GM18868 (cell line): ENCODE measurements around the gene MRPS15.

Experiments
- ATAC-seq: cut with Tn5 transposase; IDR thresholded peaks from one replicate; pipeline ENCODE4 v1.9.1; 2021; ENCODE audit warnings: mild to moderate bottlenecking, moderate library complexity; ENCODE audit not compliant: unreplicated experiment

The MRPS15 gene

DNA sequence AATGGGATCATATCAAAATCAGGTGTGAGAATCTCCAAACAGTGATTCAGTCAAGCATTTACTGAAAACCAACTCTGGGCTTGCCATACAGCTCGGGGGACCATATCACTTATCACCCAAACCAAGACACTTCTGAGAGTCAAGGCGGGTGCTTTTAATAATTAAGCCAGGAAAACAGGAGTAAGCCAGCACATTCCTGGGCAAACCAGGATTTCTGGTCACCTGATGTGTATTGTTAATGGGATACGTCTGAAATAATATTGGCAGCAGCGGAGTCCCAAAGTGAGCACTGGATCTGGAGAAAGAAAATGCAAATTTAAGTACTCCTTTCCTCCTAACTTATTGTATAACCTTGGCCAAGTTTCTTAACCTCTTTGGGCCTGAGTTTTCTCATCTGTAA, 31.6 kb downstream of the MRPS15 start:
- no peak for ATAC-seq

- ATAC-seq = no peak
Observed at GRCh38 chr1:36425791-36426190, 38.4 kb downstream of the MRPS15 start.

- ATAC-seq = no peak
Observed at GRCh38 chr1:36421649-36422048, 42.5 kb downstream of the MRPS15 start.

GRCh38 chr1:36420836-36421317, 43.3 kb downstream of the MRPS15 start:
- peak; percentile 47 for ATAC-seq

DNA sequence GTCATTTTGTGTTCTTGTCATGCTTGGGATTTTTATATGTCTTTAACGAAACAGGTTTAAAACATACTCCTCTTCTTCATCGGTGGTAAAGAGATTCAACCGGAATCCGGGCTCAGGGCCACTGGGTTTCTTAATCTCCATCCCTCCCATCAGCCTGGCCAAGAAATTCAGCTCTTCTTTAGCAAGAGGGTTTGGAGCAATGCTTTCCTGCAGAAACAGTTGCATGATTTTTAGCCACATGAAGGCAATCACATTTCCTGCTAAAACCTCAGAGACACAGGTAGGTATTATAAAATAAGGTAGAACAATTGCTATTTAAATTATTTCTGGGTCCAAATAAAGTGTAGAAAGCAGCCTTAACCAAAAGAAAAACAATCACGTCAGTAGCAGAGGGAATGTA, 43.8 kb downstream of the MRPS15 start:
- no peak for ATAC-seq

DNA sequence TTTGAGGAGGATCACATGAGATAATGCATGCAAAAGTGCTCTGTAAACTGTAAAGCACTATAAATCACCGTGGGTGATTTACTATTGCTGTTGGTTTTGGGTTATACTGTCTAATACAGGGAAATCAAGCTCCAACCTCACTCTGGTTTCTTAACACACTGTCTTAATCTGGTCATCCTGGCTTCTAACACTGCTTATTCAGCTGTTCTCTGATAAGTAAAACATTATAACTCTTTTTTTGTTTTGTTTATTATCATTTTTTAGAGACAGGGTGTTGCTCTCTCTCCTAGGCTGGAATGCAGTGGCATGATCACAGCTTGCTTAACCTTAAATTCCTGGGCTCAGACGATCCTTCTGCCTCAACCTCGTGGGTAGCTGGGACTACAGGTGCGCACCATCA, 44.6 kb downstream of the MRPS15 start:
- no peak for ATAC-seq

GRCh38 chr1:36419140-36419539, 45.0 kb downstream of the MRPS15 start:
- no peak for ATAC-seq

DNA sequence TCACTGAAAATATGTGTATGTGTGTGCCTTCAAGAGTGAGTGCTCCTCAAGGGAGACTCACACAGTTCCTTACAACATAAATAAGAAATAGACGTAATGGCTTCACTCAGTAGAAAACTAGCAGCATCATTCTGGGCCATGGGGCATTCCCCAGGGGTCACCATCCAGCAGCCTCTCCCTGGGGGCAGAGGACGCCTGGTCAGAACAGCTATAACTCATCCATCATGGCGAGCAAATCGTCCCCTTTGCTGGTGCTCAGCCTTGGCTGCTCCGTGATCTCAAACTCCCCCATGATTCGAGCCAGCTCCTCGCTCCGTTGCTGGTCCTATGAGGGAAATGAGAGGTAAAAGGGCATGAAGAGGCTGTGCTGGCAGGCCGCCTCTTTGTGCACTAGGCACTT, 46.3 kb downstream of the MRPS15 start:
- no peak for ATAC-seq

DNA sequence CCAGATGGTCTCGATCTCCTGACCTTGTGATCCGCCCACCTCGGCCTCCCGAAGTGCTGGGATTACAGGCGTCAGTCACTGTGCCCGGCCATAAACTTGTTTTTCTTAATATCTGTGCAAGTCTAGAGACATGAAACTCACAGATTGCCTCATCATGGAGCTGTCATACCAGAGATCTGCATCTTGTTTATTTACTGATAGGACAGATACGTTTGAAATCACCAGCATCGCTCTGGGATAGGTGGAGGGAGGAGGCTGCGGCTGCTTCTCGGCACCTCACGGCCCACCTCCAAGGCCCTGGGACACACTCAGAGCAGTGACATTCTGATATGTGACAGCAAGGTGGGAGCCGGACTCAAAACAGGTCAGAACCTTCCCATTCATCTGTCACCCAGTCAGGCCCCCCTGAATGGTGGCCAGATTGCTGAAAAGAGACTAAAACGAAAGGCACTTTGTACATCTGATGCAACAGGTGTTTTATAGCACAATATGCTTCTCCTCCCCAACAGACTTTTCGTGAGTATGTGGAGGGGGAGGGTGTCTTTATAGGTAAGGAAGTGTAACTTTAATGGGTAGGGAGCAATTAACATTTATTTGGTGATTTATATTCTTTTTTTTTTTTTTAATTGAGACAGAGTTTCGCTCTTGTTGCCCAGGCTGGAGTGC, 48.4 kb downstream of the MRPS15 start:
- ATAC-seq = no peak

DNA sequence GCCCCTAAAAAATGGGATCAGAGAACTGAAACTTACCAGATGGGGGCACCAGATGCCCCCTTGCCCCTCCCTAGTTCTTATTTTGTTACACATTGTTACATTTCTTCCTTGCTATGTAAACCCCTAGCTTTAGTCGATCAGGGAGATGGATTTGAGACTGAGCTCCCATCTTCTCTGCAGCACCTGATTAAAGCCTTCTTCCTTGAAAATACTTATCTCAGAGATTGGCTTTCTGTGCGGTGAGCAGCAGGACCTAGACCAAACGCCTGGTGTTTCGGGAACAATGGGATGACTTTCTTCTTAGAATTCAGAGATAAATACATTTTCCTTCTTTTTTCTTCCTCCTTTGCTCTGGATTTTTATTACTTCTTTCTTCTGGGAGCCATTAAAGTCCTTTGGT, 49.8 kb downstream of the MRPS15 start:
- ATAC-seq = no peak

DNA sequence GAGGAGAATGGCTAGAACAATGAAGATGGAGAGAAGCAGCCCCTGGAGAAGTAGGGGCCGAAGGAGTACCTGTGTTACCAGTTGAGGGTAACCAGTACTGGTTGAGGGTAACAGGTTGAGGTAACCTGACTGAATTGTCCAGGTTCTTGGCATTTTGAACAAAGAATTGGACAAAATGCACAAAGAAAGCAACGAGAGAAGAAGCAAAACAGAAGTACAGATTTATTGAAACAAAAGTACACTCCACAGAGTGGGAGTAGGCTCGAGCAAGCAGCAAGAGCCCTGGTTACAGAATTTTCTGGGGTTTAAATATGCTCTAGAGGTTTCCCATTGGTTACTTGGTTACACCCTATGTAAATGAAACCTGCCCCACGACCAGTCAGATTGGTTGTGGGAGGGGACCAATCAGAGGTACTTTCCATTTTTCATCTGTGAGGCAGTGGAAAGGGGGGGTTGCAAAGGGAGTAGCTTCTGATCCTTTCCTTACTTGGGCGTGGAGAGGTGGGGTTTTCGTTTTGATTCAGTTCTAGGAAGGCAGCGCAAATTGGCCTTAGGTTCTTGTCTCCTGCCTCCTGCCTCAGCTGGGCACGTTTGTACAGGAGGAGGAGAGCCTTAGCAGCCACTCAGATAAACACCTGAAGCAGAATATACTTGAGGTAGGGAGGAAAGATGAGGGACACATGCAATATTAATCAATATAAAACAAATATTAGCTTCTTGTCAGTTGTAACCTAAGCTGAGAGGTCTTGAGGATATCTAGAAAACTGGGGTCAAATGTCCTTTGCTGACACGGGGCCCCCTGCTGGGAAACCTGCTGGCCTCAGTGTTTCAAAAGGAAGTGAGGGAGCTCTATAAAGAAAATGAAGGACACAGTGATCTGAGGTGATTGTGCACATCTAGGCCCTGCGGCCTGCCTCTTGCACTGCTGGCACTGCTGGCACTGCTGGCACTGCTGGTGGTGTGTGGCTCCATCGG, 52.2 kb downstream of the MRPS15 start:
- ATAC-seq = no peak

- ATAC-seq = no peak
Observed at GRCh38 chr1:36408479-36408878, 55.7 kb downstream of the MRPS15 start.

DNA sequence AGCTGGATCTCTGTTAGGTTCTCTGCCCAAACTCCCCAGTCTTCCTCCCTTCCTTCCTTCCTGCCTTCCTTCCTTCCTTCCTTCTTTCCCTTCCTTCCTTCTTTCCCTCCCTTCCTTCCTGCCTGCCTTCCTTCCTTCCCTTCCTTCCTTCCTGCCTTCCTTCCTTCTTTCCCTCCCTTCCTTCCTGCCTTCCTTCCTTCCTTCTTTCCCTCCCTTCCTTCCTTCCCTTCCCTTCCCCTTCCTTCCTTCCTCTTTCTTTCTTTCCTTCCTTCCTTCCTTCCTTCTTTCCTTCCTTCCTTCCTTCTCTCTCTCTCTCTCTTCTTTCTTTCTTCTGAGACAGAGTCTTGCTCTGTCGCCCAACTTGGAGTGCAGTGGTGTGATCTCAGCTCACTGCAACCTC, 57.7 kb downstream of the MRPS15 start:
- no peak for ATAC-seq
